ENCODE results near the gene IL24. TPM values are rescaled to one million over a fixed set of nuclear protein-coding genes. Genes with fewer than 3 reads are reported as not detected.
"Not testable (repeated sequence)": the region's sequence is repeated elsewhere in the genome, so short reads cannot be mapped to it uniquely, and the experiment has no call there.

Gene IL24, protein sequence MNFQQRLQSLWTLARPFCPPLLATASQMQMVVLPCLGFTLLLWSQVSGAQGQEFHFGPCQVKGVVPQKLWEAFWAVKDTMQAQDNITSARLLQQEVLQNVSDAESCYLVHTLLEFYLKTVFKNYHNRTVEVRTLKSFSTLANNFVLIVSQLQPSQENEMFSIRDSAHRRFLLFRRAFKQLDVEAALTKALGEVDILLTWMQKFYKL
- 0.14 TPM for polyA plus RNA-seq (ENCODE audit: insufficient read length)

DNA sequence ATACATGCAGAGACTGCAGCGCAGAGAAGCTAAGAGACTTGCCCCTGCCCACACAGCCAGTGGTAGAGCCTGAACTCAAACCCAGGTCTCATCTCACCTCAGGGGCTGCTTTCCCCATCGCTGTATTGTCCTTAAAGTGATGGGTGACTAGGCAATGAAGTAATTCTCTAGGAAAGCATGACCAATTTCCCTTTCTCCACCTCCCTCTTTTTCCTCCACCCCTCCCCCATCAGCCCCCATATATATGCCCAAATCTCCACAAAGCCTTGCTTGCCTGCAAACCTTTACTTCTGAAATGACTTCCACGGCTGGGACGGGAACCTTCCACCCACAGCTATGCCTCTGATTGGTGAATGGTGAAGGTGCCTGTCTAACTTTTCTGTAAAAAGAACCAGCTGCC lies at the start of gene IL24:
Gene IL24, plus strand, starts transcription at position 269 of the 400 bp plus-strand sequence. CDS start 390 bp downstream, outside the sequence.
- DNase-seq (ENCODE audit: low read depth): no peak

DNA sequence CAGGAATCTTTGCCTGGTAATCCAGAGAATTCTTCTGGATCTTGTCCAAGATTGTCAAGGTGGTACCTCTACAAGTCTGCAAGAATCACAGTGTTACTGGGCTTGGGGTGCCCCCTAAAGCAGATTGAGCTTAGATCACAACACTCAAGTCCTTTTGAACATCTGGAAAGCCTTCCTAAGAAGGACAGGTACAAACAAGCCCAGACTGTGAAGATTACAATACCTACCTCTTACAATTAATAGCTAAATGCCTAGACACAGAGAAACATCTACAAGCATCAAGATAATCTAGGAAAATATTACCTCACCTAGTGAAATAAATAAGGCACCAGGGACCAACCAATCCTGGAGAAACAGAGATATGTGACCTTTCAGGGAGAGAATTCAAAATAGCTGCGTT lies 49.3 kb upstream of the IL24 start:
- no peak for DNase-seq (ENCODE audit: low read depth)

DNA sequence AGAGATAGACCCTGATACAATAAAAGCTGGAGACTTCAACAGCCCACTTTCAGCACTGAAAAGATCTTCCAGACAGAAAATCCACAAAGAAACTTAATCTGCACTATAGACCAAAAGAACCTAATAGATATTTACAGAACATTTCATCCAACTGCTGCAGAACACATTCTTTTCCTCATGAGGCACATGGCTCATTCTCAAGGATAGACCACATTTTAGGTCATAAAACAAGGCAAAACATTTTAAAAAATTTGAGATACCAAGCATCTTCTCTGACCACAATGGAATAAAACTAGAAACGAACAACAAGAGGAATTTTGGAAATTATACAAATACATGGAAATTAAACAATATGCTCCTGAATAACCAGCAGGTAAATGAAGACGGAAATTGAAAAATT lies 46.8 kb upstream of the IL24 start:
- no peak for DNase-seq (ENCODE audit: low read depth)

DNA sequence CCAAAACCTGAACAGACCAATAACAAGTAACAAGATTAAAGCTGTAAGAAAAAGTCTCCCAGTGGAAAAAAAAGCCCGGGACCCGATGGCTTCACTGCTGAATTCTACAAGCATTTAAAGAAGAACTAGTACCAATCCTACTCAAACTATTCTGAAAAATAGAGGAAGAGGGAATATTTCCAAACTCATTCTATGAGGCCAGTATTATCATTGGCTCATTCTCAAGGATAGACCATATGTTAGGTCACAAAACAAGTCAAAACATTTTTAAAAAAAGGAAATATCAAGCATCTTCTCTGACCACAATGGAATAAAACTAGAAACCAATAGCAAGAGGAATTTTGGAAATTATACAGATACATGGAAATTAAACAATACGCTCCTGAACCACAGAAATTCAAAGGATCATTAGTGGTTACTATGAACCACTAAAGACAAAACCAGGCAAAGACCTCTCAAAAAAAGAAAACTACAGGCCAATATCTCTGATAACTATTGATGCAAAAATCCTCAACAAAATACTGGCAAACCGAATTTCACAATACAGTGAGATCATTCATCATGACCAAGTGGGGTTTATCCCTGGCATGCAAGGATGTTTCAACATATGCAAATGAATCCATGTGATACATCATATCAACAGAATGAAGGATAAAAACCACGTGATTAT lies 45.8 kb upstream of the IL24 start:
- DNase-seq (ENCODE audit: low read depth): no peak

DNA sequence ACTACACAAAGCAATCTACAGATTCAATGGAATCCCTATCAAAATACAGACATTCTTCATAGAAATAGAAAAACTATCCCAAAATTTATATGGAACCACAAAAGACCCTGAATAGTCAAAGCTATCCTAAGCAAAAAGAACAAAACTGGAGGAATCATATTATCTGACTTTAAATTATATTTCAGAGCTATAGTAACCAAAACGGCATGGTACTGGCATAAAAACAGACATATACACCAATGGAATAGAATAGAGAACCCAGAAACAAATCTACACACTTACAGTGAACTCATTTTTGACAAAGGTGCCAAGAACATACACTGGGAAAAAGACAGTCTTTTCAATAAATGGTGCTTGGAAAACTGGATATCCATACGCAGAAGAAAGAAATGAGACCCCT lies 44.6 kb upstream of the IL24 start:
- not testable (repeated sequence) for DNase-seq (ENCODE audit: low read depth)

DNA sequence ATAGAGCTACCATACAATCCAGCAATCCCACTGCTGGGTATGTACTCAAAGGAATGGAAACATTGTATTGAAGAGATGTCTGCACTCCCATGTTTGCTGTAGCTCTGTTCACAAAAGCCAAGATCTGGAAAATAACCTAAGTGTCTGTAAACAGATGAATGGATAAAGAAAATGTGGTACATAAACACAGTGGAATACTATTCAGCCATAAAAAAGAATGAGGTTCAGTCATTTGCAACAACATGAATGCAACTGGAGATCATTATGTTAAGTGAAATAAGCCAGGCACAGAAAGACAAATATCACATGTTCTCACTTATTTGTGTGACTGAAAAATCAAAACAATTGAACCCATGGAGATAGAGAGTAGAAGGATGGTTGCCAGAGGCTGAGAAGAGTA lies 43.5 kb upstream of the IL24 start:
- DNase-seq (ENCODE audit: low read depth): not testable (repeated sequence)

DNA sequence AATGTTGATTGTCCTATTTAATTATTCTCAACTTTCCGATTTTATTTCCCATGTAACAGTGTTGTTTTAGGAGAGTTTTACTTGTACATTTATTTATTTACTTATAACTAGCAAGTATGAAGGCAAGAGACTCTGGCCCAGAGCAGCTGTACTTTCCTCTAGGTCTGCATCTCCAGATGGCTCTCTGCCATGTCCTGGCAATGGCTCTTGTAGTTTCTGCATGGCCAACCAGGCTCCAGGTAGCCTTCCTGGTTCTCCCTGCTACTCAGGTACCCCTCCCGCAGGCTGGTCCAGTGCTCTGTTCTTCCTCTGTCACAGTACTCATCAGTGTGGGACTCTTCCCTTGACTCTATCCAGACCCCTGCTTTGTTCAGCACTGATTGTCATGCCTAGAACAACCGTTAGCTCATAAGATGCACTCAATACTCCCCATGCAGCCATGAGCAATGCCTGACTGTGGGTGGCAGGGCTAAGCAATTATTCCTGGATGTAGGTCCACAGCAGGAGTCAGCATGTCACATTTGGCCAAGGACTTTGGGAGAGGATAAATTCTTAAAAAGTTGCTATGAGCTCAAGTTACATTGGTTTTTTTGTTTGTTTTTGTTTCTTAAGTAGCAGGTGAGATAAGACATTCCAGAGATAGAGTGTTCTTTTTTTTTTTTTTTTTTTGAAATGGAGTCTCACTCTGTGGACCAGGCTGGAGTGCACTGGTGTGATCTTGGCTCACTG lies 42.7 kb upstream of the IL24 start:
- DNase-seq (ENCODE audit: low read depth): no peak

DNA sequence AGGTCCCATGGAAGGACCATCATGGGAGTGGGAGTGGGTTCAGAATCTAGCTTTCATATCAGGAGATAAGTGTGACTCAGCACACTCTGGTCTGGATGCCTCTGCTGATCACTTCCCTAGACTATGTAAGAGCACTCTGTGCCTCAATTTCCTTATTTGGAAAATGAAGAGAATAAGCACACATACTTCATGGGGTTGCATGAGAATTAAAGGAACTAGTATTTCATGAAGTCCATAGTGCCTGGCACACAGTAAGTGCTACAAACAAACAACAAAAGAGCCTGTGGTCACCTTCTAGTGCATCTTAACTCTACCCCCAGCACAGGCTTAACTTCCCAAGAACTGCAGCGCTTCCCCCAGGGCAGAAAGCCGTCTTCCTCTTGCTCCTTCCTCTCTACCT lies 41.4 kb upstream of the IL24 start:
- DNase-seq (ENCODE audit: low read depth): no peak

DNA sequence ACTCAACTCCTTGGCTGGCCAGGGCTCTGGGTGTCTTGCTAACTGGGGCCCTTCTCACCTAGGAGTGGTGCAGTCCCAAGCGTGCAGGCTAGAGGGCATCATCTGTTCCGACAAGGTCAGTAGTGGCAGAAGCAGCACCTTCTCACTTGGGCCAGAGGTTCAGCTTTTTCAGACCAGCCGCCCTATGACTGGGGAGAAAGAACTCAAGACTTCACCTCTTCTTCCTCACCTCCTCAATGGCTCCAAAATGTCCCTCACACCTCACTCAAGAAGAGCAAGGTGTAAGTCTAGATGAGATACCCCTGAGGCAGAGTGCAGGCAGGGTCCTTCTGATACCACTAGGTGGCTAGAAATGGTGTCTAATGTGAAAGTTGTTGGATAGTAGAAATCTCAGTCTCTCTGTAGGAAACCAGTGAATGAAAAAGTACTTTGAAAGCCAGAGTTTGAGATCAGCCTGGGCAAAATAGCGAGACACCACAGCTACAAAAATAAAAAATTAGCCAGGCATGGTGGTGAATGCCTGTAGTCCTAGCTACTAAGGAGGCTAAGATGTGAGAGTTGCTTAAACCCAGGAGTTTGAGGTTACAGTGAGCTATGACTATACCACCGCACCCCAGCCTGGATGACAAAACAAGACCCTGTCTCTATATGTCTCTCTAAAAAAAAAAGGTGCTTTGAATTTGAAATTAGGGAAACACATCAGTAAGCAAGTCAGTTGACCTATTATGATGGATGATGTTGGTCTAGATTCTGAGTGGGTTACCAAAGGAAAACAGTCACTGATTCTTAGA lies 40.4 kb upstream of the IL24 start:
- no peak for DNase-seq (ENCODE audit: low read depth)

DNA sequence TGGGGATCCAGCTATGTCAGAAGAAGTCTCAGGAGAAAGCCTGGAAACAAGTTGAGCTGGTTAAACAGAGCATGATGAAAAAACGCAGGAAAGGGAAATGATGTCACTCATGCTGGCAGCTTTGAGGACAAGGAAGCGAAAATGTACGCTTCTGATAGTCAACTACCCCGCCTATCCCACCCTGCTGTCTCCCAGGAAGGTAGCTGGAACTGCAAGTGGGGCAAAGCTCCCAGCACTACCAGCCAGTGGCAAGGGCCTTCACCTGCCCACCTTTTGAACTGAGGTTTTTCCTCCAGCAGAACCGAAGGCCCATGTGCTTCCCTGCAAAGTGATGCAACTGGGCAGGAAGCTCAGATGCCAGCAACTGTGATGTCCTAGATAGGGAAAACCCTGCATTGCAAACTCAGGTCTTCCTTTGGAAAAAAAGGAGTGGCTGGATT lies 38.1 kb upstream of the IL24 start:
- no peak for DNase-seq (ENCODE audit: low read depth)

DNA sequence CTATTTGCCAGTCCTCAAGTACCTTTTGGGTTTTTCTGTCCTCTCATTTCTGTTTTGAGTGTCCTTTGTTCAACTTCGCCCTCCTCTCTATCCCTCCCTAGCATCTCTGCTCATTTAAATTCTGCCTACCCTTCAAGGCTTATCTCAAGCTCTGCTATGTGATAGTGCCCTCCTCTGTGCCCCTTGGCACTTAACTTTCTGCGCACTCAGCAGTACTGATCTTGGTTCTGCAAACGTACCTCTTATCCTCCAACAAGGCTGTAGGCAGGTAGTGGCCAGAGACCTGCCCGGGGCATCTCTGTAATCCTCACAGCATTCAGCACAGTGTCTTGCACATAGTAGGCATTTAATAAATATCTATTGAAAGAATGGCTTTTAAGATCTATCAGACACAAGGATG lies 37.1 kb upstream of the IL24 start:
- no peak for DNase-seq (ENCODE audit: low read depth)

DNA sequence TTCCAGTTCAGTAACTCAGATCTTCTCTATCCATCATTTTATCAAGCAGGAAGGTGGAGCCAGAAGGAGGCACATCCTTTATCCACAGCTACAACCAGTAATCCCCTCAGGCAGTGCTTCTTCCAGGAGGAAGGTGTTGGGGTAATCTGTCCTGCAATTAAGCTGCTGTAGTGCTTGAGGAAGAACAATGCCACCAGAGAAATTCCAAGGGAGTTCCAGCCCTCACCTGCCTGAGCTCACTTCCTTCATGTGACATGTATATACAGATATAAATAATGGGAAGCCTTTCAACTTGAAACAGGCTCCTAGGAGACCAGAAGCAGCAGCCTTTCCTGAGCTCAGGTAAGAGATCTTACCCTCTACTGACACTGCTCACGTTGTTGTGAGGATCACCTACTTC lies 34.0 kb upstream of the IL24 start:
- no peak for DNase-seq (ENCODE audit: low read depth)

DNA sequence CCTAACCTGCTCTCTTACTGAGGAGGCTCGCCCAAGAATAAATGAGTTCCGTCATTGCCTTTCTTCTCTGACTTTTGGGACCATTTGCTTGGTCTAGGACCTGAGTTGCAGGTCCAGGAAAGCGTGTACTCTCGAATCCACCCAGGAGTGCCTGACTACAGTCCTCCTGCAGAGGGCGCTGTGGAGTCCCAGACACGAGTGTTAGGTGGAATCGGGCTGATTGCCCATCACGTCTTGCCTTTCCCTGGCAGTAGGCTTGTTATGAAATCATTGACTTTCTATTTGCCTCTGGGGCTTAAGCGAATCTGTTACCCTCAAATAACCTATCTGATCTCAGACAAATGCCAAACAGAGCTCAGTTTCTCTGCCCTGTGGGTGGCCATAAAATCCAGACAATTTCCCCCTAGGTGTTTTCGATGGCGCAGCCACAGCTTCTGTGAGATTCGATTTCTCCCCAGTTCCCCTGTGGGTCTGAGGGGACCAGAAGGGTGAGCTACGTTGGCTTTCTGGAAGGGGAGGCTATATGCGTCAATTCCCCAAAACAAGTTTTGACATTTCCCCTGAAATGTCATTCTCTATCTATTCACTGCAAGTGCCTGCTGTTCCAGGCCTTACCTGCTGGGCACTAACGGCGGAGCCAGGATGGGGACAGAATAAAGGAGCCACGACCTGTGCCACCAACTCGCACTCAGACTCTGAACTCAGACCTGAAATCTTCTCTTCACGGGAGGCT lies 32.1 kb upstream of the IL24 start, which contains the start of gene IL20:
Gene IL20, plus strand, starts transcription at position 685 of the 733 bp plus-strand sequence. CDS start 230 bp downstream, outside the sequence.
- no peak for DNase-seq (ENCODE audit: low read depth)

DNA sequence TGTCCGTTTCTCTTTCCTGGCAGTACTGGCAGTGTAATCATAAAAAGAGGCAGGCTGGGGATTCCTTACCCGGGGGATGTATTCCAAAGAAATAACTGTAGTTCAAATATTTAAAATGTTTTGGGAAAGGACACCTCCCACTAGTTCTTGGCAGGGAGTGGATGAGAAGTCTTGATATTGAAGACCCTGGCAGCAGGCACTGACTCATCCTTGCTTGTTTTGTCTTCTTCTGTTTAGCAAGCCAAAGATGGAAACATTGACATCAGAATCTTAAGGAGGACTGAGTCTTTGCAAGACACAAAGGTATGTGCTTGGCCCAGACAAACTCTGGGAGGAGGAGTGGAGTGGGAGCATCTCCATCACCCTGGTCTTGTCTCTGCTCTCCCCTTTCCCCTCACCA lies 31.2 kb upstream of the IL24 start:
- DNase-seq (ENCODE audit: low read depth): no peak

DNA sequence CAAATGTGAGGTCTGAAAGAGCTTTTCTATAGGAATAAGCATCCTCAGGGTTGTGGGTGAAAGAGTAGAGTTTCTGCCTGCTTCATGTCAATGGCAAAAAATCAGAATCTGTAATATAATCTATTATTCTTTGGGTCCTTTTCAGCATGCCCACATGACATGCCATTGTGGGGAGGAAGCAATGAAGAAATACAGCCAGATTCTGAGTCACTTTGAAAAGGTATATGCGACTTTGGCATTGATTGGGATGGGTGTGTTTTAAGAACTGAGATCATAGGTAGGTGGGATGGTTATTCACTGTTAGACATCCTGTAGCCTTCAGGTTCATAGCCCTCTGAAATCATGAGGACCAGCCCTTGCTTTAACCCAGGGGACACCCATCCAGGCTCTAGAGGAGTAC lies 30.0 kb upstream of the IL24 start:
- DNase-seq (ENCODE audit: low read depth): no peak

DNA sequence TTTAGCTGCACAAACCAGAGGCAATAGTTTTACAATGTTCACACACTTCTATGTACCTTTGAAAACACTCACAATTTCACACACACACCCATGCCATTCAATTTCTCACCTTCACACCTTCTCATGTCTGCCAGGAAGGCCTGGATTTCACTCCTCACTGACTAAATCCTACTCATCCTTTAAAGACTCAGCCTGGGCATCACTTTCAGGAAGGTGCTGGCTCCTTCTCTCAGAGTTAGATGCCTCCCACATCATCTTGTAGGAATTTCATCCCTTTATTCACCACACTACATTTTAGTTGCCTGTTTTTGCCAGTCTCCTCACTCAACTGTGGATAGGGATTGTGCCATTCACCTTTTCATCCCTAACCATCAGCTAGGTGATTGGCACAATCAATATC lies 29.5 kb upstream of the IL24 start:
- DNase-seq (ENCODE audit: low read depth): no peak

DNA sequence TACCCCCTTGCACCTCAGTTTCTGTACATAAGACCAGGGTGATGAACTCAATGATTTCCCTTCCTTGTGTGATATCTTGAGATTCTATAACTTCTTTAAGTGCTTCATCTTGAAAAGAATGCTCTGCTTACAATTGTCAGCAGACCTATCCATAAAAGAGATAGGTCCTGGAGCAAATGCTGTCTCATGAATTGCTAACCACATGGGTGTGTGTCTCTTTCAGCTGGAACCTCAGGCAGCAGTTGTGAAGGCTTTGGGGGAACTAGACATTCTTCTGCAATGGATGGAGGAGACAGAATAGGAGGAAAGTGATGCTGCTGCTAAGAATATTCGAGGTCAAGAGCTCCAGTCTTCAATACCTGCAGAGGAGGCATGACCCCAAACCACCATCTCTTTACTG lies 29.0 kb upstream of the IL24 start:
- DNase-seq (ENCODE audit: low read depth): no peak

DNA sequence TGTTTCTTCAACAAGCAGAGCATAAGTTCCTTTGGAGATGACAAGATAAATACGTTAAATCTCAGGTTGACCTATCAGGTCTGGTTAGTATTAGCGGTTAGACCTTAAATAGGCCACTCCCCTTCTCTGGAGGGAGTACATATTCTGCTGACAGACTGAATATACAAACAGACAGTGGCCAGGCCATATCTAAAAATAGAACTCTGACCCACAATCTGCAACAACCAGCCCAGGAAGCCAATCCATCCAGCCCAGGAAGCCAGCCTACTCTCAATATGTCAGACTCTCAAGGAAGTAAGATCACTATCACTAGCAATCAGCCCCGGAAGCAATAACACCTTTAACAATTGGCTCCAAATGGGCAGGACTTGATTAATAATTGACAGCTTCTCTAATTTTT lies 25.1 kb upstream of the IL24 start:
- no peak for DNase-seq (ENCODE audit: low read depth)

DNA sequence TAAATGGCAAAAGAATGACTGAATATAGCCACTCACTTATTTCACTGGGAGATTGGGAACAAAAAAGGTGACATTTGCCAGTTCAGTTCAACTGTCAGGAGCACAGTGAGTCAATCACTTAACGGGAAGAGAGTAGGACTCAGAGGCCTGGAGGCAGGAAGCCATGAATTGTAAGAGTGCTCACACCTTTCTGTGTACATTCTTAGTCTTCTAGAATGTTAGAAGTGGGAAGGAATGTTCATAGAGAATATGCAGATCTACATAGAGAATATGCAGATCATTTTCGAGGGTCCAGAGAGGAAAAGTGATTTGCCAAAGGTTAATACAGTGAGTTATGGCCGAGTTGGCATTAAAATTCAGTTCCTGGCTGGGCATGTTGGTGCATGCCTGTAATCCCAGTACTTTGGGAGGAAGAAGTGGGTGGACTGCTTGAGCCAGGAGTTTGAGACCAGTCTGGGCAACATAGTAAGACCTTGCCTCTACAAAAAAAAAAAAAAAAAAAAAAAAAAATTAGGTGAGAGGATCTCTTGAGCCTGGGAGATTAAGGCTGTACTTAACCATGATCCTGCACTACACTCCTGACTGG lies 23.5 kb upstream of the IL24 start:
- no peak for DNase-seq (ENCODE audit: low read depth)

DNA sequence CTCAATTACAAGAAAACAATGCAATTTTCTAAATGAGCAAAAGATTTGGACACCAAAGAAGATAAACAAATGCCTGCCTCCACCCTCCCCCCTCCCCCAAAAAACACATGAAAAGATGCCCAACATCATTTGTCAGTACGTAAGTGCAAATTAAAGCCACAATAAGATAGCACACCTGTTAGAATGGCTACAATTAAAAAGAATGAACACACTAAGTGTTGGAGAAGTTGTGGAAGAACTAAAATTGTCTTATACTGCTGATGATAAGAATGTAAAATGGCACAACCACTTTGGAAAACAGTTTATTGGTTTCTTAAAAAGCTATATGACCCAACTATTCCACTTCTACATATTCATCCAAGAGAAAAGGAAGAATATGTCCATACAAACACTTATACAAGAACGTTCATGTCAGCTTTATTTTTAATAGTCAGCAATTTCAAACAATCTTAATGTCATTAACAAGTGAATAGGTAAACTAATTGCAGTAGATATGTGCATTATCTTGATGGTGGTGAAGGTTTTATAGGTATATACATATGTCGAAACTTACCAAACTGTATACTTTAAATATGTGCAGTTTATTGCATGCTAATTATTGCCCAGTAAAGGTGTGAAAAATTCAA lies 21.4 kb upstream of the IL24 start:
- no peak for DNase-seq (ENCODE audit: low read depth)

DNA sequence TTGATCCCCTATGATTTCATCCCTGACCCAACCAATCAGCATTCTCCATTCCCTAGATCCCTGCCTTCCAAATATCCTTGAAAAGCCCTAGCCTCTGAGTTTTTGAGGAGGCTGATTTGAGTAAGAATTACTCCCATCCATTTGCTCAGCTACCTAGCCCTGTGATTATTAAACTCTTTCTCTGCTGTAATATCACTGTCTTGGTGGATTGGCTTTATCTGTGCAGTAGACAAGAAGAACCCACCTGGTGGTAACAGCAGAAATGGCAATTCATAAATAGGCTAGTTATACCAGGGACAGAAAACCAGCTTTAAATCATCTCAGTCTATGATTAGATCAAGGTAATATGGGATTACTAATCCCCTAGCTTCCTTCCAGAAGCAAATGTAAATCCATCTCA lies 18.8 kb upstream of the IL24 start:
- DNase-seq (ENCODE audit: low read depth): no peak
